ENCODE data around the gene ZNF44.

ZNF44 gene

DNA sequence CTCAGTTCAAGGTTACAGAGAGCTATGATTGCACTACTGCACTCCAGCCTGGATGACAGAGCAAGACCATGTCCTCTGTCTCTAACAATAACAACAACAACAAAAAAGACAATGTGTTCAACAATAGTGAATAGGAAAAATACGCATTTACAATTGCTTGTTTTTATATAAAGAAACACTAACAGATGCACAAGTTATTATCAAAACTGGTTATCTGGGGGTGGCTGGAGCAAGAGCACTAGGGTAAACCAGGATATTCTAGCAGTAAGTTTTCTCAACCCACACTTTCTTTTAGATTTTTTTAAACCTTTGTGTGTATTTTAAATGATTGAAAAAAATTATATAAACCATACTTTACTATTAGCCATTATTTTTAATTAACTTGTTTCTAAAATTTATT, 33.1 kb downstream of the ZNF44 start:
- no peak for TF ChIP-seq POLR2AphosphoS5 (IDR thresholded peaks at IDR 0.05; ENCODE audit: low read depth, low read length)
- TF ChIP-seq, protein P1, sequence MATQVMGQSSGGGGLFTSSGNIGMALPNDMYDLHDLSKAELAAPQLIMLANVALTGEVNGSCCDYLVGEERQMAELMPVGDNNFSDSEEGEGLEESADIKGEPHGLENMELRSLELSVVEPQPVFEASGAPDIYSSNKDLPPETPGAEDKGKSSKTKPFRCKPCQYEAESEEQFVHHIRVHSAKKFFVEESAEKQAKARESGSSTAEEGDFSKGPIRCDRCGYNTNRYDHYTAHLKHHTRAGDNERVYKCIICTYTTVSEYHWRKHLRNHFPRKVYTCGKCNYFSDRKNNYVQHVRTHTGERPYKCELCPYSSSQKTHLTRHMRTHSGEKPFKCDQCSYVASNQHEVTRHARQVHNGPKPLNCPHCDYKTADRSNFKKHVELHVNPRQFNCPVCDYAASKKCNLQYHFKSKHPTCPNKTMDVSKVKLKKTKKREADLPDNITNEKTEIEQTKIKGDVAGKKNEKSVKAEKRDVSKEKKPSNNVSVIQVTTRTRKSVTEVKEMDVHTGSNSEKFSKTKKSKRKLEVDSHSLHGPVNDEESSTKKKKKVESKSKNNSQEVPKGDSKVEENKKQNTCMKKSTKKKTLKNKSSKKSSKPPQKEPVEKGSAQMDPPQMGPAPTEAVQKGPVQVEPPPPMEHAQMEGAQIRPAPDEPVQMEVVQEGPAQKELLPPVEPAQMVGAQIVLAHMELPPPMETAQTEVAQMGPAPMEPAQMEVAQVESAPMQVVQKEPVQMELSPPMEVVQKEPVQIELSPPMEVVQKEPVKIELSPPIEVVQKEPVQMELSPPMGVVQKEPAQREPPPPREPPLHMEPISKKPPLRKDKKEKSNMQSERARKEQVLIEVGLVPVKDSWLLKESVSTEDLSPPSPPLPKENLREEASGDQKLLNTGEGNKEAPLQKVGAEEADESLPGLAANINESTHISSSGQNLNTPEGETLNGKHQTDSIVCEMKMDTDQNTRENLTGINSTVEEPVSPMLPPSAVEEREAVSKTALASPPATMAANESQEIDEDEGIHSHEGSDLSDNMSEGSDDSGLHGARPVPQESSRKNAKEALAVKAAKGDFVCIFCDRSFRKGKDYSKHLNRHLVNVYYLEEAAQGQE (IDR thresholded peaks at IDR 0.05; ENCODE audit: insufficient read depth in 1 of 2, low read depth in 2 of 2, low read length in 2 of 2) = no peak
- no peak for TF ChIP-seq TAF1 (IDR thresholded peaks at IDR 0.05; ENCODE audit: borderline replicate concordance, insufficient read depth, low read length)
- TF ChIP-seq SIN3A (IDR thresholded peaks at IDR 0.05; ENCODE audit: borderline replicate concordance, insufficient read depth, low read length) = no peak
- TF ChIP-seq FOXP2 (optimal IDR thresholded peaks at IDR 0.05; ENCODE audit: borderline replicate concordance, extremely low read depth, extremely low read length, insufficient read depth) = no peak

DNA sequence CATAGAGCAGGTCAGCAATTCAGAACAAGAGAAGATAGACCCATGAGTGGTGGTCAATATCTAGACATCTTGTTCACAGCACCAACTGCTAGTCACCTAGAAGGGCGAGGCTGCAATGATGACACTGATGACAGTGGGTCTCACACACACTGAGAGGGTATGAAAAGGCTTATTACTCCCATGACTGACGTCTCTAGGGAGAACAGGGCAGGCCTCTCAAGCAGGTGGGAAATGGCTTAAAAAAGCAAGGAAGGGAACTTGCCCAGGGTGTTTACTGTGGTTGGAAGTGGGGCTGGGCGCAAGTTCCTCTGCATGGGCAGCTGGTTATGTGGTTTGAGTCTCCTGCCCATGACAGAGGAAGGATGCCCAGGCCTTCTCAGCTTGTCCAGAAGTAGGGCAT, 33.8 kb downstream of the ZNF44 start:
- TF ChIP-seq TAF1 (IDR thresholded peaks at IDR 0.05; ENCODE audit: borderline replicate concordance, insufficient read depth, low read length) = no peak
- TF ChIP-seq FOXP2 (optimal IDR thresholded peaks at IDR 0.05; ENCODE audit: borderline replicate concordance, extremely low read depth, extremely low read length, insufficient read depth) = no peak
- TF ChIP-seq, protein P1 (IDR thresholded peaks at IDR 0.05; ENCODE audit: insufficient read depth in 1 of 2, low read depth in 2 of 2, low read length in 2 of 2) = no peak
- no peak for TF ChIP-seq SIN3A (IDR thresholded peaks at IDR 0.05; ENCODE audit: borderline replicate concordance, insufficient read depth, low read length)
- TF ChIP-seq POLR2AphosphoS5 (IDR thresholded peaks at IDR 0.05; ENCODE audit: low read depth, low read length) = no peak

DNA sequence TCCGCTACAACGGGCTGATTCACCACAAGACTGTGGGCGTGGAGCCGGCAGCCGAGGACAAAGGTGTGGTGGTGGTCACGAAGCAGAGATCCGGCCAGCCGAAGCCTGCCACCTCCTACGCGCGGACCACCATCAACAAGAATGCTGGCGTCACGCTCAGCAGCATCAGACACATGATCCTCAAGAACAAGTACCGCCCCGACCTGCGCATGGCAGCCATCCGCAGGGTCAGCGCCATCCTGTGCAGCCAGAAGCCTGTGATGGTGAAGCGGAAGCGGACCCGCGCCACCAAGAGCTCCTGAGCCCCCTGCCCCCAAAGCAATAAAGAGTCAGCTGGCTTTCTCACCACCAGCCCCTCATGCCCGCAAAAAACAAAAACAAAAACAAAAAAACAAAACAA, 34.4 kb downstream of the ZNF44 start:
- no peak for TF ChIP-seq FOXP2 (optimal IDR thresholded peaks at IDR 0.05; ENCODE audit: borderline replicate concordance, extremely low read depth, extremely low read length, insufficient read depth)
- no peak for TF ChIP-seq TAF1 (IDR thresholded peaks at IDR 0.05; ENCODE audit: borderline replicate concordance, insufficient read depth, low read length)
- TF ChIP-seq, protein P1 (IDR thresholded peaks at IDR 0.05; ENCODE audit: insufficient read depth in 1 of 2, low read depth in 2 of 2, low read length in 2 of 2) = no peak
- no peak for TF ChIP-seq SIN3A (IDR thresholded peaks at IDR 0.05; ENCODE audit: borderline replicate concordance, insufficient read depth, low read length)
- TF ChIP-seq POLR2AphosphoS5 (IDR thresholded peaks at IDR 0.05; ENCODE audit: low read depth, low read length) = no peak

DNA sequence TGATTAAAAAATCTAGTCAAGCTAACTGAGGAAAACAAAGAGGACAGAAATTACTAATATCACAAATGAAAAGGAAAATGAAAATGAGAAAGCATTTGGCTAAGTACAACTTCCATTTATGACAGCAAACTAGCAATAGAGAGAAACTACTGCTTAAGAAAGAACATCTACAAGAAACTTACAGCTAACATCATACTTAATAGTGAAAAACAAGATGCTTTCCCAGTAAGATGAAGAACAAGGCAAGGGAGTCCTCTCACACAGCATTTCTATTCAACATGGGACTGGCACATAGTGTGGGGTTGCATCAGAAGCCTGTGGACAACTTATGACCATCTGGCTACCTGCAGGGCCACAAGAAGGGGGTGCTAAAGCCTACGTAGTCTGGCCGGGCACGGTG, 39.3 kb downstream of the ZNF44 start:
- TF ChIP-seq SIN3A (IDR thresholded peaks at IDR 0.05; ENCODE audit: borderline replicate concordance, insufficient read depth, low read length) (no peak), FOXP2 (optimal IDR thresholded peaks at IDR 0.05; ENCODE audit: borderline replicate concordance, extremely low read depth, extremely low read length, insufficient read depth) (no peak), POLR2AphosphoS5 (IDR thresholded peaks at IDR 0.05; ENCODE audit: low read depth, low read length) (no peak), TAF1 (IDR thresholded peaks at IDR 0.05; ENCODE audit: borderline replicate concordance, insufficient read depth, low read length) (no peak)
- TF ChIP-seq, protein P1 (IDR thresholded peaks at IDR 0.05; ENCODE audit: insufficient read depth in 1 of 2, low read depth in 2 of 2, low read length in 2 of 2) = no peak

Measured in PFSK-1 (cell line).